AML-193 (cell line): ENCODE results near the gene MBOAT1.
"Not testable (repeated sequence)": the region's sequence is repeated elsewhere in the genome, so short reads cannot be mapped to it uniquely, and the experiment has no call there.

Experiments used
- DNase-seq, 2 experiments: peaks; one replicate each; lab custom pipeline; 2025; lab: John Stamatoyannopoulos, UW

Gene MBOAT1

DNA sequence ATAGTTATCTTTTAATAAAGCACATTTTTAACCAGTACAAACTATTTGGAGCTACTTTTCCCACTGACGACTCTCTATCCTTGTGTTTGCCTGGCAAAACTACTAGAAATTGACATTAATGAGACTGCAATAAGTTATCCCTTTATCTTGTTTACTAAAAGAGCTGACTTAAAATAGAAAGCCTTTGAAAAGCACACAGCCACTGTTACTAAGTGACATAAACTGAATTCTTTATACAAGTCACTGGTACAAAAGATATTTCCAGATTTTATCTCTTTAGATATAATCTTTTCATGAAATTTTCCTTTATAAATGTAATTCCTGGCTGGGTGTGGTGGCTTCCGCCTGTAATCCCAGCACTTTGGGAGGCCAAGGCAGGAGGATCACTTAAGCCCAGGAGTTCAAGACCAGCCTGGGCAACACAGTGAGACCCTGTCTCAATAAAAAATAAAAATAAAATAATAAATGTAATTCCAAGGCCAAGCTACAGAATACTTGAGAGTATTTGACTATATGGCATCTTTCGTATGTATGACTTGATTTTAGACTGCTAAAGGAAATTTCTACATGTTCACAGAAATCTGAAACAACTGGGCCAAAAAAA is 9.5 kb downstream of the MBOAT1 start:
- peak in 1 of 2 experiments; percentile 14 for DNase-seq

DNA sequence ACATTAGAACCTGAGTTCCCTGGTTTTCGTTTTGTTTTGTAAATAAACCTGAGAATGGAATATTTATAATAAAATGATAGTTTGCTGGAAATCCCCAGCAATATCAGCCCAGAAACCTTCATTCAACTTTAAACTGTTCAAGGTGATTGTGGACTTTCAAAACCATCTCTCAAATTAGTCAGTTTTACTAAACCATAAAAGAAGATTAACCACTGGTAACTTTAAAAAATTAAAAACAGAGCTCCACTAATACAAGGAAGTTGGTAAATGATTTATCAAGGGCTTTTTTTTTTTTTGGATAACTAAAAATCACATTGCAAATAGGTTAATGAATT is 10.0 kb downstream of the MBOAT1 start:
- DNase-seq, result no peak

DNA sequence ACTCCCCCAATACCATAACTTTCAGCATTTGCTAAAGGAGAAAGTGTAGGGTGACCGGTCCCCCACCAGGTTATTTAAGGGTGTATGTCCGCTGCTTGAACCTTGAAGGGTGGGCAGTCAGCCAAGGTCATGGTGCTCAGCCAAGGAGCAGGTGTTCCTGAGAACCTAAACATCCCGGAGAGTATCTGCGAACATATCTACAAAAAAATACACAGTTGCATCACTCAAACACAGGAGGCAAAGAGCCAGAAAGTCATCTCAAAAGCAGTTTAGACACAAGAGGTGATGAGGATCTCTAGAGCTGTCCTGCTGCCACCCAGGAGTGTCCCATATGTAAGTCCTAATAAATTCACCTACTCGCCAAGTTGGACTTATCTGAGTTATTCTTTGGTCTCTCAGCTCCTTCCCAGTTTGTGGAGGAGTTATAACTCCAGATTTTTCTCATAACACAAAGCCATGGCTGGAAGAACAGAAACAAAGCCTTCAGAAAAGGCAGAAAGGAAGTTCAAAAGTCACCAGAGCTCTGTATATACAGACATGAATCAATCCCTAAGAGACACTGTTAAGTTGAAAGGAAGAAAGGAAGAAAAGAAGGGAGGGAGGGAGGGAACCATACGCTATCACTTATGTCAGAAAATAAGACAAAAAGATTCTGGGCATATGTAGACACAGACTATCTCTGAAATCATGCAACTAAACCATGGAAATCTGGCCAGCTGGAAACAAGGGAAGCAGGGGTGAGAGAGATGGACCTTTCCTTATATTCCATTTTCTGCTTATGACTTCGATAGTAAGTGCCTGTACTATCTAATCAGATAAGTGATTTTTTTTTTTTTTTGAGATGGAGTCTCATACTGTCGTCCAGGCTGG is 11.3 kb downstream of the MBOAT1 start:
- no peak for DNase-seq

DNA sequence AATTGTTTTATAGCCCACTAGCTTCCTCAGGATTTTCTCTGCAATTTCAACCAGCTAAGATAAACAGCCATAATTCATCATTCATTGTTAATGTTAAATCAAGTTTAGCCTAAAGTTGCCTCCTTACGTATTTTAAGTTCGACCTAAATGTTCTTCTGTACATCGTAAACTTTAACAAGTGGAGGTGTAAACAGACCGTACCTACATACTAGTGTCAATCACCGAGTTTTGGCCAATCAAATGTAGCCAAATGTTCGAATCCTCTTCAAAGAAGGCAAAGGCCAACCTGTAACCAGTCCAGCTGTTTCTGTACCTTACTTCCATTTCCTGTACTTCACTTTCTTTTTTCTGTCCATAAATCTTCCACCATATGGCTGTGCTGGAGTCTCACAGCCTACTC is 13.5 kb downstream of the MBOAT1 start:
- DNase-seq, result no peak

DNA sequence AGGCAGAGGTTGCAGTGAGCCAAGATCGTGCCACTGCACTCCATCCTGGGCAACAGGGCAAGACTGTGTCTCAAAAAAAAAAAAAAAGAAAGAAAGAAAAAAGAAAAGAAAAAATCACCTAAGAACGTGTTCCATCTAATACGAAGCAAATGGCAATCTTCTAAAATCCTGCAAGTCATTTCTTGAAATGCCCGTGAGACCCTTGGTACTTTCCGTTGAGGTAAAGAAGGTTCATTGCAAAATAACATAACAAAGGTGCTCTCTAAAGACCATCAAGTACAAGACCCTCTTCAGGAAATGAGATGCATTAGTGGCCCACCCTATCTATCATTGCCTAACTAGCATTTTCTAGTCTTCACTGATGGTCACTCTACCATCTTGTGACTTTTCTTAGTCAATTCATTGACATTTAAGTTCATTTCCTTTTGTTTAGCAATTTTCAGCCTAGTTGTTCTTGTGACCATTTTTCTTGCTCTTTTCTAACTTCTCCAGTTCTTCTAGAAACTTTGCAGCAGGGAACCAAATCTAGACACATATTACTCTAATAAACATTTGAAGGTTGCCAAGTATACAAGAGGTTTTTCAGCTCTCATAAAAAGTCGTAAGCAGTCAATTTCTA is 14.0 kb downstream of the MBOAT1 start:
- no peak for DNase-seq

DNA sequence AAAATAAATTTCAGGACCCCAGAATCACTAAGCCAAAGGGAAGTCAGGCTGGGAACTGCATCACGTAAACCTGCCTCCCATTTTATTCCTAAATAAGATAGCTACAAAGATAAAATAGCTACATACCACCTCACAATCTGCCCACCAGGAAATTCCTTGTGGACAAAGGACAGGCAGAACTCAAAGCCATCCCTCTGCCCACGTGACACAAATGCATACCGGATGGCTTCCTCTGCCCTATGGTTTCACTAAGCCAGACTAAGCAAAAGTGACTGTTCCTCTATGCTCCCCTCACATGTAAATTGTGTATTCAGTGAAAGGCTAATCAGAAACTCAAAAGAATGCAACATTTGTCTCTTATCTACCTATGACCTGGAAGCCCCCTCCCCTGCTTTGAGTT is 15.0 kb downstream of the MBOAT1 start:
- no peak for DNase-seq

DNA sequence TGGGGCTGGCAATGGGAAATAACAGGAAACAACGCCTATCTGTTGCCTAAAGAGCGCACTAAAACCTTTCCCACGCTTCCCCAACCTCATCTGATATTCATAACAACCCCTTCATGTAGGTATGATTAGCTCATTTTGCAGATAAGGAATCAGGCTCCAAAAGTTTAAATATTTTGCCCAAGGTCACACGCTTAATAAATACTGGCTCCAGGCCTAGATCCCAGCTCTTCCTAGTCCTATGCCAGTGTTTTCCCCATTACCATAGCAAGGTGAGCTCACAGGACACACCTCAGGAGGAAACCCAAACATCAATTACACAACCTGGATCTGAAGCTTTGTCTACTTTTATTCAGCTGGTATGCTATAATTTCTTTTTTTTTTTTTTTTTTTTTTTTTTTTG is 19.6 kb downstream of the MBOAT1 start:
- DNase-seq, result no peak

DNA sequence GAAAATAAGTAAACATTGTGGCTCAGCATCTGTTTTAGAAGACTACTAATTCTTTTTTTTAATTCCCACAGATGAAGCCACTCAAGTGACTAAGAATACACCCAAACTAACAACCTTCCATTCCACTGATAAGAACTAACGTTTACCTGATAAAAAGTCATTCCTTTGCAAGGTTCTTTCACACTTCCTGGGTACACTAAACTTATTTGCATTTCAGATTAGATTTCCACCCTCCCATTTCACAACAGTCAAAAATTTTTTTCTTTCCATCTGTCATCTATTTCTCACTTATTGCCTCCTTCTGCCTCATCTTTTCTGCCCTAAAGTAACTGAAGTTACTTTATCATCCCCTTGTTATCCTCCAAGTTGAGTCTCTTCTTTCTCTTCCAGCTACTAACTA is 20.3 kb downstream of the MBOAT1 start:
- DNase-seq, result no peak

DNA sequence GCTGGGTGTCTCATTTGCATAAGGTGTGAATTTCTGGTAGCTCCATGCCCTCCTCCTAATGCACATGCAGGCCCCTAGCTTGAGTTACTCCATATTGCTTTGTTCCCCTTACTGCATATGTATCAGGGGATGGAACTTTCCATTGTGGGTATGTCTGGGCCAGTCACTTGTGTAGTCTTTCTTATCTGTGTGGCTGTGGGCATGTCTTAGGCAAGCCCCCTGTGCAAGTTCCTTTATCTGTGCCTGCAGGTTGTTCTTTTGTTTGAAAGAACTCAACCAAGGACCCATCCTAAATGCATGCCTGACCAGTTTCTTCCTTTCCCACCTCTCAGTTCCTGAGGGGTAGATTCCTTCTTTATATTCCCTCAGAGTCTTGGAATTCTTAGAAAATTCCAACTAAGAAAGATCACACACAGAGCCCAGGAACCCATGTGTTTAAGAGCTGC is 23.6 kb downstream of the MBOAT1 start:
- no peak for DNase-seq

DNA sequence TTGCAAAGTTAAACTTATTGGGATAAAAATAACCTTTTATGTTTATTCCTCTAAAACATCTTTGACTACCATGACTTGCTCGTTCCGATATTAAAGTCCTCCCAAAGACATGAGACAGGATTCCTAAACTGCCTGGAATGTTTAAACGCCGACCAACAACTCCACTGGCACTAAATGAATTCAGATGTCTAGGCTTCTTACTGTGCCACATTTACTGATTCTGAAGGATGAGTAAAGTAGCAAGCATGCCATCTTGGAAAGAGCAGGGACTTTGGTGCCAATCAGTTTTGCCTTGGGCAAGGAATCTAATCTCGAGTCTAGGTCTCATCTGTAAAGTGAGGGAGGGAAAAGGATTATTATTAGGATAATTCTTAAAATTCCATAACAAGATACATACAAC is 25.3 kb downstream of the MBOAT1 start:
- no peak for DNase-seq

DNA sequence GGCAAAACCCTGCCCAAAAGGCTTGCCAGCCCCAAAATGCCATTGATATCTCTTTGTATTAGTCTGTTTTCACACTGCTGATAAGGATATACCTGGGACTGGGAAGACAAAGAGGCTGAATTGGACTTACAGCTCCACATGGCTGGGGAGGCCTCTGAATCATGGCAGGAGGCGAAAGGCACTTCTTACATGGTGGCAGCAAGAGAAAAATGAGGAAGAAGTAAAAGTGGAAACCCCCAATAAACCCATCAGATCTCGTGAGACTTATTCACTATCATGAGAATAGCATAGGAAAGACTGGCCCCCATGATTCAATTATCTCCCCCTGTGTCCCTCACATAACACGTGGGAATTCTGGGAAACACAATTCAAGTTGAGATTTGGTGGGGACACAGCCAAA is 28.6 kb downstream of the MBOAT1 start:
- DNase-seq, result no peak

DNA sequence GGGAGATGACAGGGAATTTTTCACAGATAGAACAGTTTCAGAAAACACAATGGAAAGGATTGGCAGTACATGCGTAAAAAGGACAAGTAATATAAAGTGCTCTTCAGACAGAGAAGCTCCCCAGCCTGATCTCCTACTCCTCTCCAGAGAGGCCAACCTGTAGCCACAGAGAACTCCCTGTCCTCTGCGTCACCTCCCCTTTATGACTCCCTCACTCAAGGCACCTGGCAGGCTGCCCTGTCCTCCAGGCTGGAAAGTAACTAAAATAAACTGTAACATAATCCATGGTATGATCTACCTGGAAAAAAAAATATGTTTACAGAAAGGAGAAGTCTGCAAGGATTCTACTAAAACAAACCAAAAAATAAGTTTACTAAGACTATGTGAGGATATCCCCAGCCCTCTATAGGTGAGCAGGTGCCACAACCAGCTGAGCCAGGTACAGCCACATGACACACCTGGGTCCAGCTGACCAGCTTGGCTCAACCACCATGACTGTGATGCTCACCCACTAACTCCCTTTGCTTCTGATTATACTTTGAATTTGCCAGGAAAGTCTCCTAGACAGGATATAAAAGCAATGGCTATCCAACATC is 29.2 kb downstream of the MBOAT1 start:
- no peak for DNase-seq

DNA sequence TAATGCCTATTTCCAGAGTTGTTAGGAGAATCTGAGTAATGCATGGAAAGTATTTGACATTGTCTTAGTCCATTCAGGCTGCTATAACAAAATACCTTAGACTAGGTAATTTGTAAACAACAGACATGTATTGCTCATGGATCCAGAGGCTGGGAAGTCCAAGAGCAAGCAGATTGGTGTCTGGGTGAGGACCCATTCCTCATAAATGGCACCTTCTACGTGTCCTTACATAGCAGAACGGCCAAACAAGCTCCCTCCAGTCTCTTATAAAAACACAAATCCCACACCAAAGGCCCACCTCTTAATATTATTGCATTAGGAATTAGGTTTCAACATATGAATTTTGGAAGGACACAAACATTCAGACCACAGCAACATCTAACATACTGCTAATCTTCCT is 30.2 kb downstream of the MBOAT1 start:
- no peak for DNase-seq

DNA sequence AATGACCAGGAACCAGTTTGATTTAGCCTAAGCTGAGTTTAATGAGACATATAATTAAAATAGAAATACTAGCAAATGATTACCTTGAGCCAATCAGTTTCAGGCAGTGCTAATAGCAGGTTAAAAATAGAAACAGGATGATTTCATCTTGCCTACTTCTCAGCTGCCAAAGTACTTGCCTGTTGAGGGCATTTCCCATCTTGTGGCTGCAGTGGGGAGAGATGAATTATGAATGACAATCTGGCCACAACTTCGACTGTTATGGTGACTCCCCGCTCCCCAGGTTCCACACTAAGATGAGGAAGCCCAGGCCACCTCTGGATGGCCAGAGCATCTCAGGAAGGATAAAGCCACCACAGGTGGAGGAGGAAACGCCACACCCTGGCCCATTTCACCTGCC is 31.3 kb downstream of the MBOAT1 start:
- no peak for DNase-seq

DNA sequence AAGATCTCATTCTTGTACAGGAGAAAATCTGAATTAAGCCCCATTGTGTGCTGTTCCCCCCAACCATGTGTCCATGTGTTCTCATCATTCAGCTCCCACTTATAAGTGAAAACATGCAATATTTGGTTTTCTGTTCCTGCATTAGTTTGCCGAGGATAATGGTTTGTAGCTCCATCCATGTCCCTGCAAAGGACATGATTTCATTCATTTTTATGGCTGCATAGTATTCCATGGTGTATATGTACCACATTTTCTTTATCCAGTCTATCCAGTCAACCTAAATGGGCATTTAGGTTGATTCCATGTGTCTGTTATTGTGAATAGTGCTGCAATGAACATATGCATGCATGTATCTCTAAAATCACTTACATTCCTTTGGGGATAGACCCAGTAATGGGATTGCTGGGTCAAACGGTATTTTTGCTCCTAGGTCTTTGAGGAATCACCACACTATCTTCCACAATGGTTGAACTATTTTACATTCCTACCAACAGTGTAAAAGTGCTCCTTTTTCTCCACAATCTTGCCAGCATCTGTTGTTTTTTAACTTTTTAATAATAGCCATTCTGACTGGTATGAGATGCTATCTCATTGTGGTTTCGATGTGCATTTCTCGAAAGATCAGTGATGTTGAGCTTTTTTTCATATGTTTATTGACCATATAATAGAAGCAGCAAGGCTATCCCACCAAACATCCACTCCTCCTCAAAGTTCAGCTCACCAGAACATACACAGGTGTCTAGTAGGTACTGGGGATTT is 32.8 kb downstream of the MBOAT1 start:
- DNase-seq, result not testable (repeated sequence)

DNA sequence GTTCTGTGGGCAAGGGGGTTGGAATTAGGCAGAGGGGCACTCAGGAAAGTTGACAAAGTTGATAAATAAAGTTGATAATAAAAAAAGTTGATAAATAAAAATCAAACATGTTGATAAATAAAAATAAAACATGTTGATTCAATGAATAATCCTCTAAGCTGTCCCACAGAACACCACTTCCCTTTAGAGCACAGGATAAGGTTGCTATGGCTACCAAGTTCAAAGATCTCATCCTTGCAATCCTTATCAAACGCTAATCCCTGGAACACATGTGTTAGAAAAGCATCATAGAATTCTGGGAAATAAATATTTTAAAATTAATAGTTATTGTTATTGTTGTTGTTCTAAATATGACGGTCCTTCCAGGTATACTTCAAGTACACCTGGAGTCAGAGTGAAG is 33.9 kb downstream of the MBOAT1 start:
- DNase-seq, result no peak

DNA sequence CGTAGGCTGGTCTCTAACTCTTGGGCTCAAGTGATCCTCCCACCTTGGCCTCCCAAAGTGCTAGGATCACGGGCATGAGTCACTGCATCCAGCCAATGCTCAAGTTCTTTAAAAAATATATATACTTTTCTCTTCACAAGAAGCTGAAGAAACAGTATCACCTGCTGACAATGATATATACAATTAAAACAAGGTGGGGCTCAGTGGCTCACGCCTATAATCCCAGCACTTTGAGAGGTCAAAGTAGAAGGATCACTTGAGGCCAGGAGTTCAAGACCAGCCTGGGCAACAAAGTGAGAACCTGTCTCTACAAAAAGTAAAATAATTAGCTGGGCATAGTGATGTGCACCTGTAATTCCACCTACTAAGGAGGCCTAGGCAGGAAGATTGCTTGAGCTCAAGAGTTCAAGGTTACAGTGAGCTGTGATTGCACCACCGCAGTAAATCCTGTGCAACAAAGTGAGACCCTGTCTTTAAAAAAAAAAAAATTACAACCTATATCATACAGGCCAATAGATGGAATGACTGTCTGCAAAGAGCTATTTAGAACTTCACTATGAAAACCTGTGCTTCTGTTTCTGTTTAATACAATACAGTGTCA is 36.4 kb downstream of the MBOAT1 start:
- DNase-seq, result no peak

DNA sequence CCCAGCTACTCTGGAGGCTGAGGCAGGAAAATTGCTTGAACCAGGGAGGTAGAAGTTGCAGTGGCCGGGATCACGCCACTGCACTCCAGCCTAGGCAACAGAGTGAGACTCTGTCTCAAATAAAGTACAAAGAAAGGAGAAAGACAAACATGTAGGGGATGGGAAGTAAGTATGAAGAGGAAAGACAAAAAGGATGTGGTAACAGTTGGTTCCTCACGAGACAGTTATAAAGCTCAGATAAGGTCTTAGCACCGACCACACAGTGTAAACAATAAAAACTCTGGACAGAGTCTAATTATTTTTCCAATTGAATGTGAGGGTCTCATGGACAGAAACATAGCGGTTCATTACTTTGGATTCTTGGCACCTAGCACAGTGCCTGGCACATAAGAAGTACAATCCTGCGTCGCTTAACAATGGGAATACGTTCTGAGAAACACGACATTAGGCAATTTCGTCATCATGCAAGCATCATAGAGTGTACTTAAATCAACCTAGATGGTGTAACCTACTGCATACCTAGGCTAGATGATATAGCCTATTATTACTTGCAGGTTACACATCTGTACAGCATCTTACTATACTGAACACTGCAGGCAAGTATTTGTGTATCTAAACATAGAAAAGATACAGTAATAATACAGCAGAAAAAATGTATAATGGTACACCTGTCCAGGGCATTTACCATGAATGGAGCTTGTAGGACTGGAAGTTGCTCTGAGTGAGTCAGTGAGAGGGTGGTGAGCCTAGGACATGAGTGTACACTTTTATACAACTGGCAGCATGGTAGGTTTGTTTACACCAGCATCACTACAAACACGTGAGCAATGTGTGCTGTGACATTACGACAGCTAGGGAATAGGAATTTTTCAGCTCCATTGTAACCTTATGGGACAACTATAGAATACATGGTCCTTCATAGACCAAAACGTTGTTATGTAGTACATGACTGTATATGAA is 38.2 kb downstream of the MBOAT1 start:
- peak; percentile 92 to 95 for DNase-seq

DNA sequence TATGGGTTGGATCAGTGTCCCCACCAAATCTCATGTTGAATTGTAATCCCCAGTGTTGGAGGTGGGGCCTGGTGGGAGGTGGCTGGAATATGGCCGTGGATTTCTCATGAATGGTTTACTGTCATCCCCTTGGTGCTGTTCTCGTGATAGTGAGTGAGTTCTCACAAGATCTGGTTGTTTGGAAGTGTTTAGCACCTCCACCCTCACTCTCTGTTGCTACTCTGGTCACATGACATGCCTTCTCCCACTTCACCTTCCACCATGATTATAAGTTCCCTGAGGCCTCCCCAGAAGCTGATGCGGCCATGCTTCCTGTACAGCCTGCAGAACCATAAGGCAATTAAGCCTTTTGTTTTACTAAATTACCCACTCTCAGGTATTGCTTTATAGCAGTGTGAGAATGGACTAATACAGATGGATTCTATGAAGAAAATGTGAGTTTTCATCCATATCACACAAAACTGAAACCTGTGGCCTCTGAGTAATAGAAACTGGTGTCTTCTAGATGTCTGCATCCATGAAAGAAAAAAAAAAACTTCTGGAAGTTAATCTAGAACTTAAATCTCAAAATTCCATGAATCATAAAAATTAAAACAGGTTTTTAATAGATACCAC is 39.3 kb downstream of the MBOAT1 start:
- DNase-seq, result no peak
